HG03571 (cell line): ENCODE results near the gene GAS7.

Source experiments
- ATAC-seq: cut with Tn5 transposase; IDR thresholded peaks from one replicate; pipeline ENCODE4 v1.9.1; 2021; ENCODE audit not compliant: unreplicated experiment

Gene GAS7

GRCh38 chr17:10201680-10202079 lies 3.3 kb upstream of the GAS7 start:
- ATAC-seq: no peak

GRCh38 chr17:10200645-10201044 lies 2.2 kb upstream of the GAS7 start:
- ATAC-seq: no peak

GRCh38 chr17:10200016-10200415 lies 1.6 kb upstream of the GAS7 start:
- no peak for ATAC-seq

- no peak for ATAC-seq
Measured at GRCh38 chr17:10197721-10198508, 491 bp downstream of the GAS7 start.

GRCh38 chr17:10197362-10197720 lies 1.1 kb downstream of the GAS7 start:
- no peak for ATAC-seq

GRCh38 chr17:10196941-10197340 lies 1.5 kb downstream of the GAS7 start:
- ATAC-seq: no peak

GRCh38 chr17:10196384-10196895 lies 2.0 kb downstream of the GAS7 start:
- no peak for ATAC-seq

- ATAC-seq: no peak
Measured at GRCh38 chr17:10195090-10195805, 3.2 kb downstream of the GAS7 start.

- no peak for ATAC-seq
Measured at GRCh38 chr17:10193632-10194031, 4.8 kb downstream of the GAS7 start.

- ATAC-seq: no peak
Measured at GRCh38 chr17:10192972-10193371, 5.4 kb downstream of the GAS7 start.

- ATAC-seq: no peak
Measured at GRCh38 chr17:10192461-10192860, 5.9 kb downstream of the GAS7 start.

GRCh38 chr17:10187456-10187855 lies 10.9 kb downstream of the GAS7 start:
- ATAC-seq: no peak

GRCh38 chr17:10186771-10187410 lies 11.5 kb downstream of the GAS7 start:
- no peak for ATAC-seq

- ATAC-seq: no peak
Measured at GRCh38 chr17:10183931-10184930, 14.2 kb downstream of the GAS7 start.

- ATAC-seq: no peak
Measured at GRCh38 chr17:10182785-10183184, 15.6 kb downstream of the GAS7 start.

GRCh38 chr17:10178506-10178991 lies 19.9 kb downstream of the GAS7 start:
- ATAC-seq: no peak

GRCh38 chr17:10177913-10178505 lies 20.4 kb downstream of the GAS7 start:
- ATAC-seq: no peak

- ATAC-seq: no peak
Measured at GRCh38 chr17:10177131-10177912, 21.1 kb downstream of the GAS7 start.

GRCh38 chr17:10173913-10174312 lies 24.5 kb downstream of the GAS7 start:
- ATAC-seq: no peak
